Kasumi-1 (cell line): Measurements from ENCODE around the gene ST6GAL1.
"Not testable (repeated sequence)": the region's sequence is repeated elsewhere in the genome, so short reads cannot be mapped to it uniquely, and the experiment has no call there.

Source experiments
- DNase-seq, 2 experiments: peaks; one replicate each; lab custom pipeline; 2025; lab: John Stamatoyannopoulos, UW

The ST6GAL1 gene

DNA sequence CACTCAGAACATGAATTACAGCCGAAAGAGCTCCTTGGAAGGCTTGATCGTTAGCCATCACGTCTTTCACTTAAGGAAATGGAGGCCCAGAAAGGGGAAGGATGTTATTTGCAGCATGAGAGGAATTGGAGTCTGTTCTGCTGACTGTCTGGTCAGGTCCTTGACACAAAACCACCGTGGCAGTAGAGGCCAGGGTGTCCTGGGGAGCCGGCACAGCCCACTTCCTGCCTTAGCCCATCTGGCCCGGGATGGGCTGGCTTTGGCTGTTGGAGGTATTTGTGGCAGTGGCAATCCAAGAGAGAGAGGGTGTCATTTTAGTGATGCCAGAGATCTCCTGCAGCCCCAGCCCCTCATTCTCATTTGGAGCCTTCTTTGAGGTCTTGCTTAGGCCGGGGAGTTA lies 37.4 kb downstream of the ST6GAL1 start:
- peak; percentile 94 to 96 for DNase-seq

DNA sequence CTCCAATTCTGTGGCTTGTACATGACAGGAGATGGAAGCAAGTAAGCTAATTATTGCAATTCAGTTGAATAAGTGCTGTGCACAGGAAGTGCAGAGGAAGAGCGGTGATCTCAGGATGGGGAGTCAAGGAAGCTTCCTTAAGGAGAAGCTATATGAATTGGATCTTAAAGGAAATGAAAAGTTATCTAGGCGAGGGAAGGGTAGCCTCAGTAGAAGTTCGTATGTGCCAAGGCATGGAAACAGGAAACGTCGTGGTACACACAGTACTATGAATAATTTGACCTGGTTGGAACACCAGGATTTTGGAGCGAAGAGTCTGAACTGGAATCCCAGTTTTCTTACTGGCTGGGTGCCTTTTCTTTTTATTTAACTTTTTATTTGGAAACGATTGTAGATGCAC lies 39.3 kb downstream of the ST6GAL1 start:
- DNase-seq = no peak

DNA sequence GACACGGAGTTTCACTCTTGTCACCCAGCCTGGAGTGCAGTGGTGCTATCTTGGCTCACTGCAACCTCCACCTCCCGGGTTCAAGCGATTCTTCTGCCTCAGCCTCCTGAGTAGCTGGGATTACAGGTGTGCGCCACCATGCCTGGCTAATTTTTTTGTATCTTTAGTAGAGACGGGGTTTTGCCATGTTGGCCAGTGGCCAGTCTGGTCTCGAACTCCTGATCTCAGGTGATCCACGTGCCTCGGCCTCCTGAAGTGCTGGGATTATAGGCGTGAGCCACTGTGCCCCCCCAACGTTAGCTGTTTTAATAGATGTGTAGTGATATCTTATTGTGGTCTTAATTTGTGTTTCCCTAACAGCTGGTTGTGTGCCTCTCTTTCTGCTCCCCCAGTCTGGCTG lies 40.8 kb downstream of the ST6GAL1 start:
- DNase-seq = not testable (repeated sequence)

DNA sequence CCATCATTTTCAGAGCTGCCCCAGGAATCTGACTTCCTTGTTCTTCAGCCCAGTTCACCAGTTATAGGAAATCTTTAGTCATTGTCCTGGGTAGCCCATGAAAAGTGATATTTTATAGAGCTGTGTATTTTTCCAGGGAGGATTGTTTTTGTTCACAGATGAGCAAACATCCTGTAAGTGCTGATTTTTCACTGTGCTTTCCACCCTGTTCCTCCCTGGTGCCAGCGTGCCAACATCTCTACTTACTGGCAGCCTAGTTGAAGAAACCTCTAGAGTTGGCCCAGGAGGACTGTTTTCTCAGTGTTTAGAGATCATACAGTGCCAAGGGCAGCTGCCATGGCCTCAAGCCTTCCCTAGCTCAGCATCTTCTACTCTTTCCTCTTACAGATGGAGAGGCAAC lies 41.3 kb downstream of the ST6GAL1 start:
- no peak for DNase-seq

GRCh38 chr3:186973702-186974101 lies 43.4 kb downstream of the ST6GAL1 start:
- no peak for DNase-seq

- DNase-seq = no peak
Observed at GRCh38 chr3:186974824-186975313, 44.5 kb downstream of the ST6GAL1 start.

GRCh38 chr3:186975726-186976125 lies 45.4 kb downstream of the ST6GAL1 start:
- no peak for DNase-seq

DNA sequence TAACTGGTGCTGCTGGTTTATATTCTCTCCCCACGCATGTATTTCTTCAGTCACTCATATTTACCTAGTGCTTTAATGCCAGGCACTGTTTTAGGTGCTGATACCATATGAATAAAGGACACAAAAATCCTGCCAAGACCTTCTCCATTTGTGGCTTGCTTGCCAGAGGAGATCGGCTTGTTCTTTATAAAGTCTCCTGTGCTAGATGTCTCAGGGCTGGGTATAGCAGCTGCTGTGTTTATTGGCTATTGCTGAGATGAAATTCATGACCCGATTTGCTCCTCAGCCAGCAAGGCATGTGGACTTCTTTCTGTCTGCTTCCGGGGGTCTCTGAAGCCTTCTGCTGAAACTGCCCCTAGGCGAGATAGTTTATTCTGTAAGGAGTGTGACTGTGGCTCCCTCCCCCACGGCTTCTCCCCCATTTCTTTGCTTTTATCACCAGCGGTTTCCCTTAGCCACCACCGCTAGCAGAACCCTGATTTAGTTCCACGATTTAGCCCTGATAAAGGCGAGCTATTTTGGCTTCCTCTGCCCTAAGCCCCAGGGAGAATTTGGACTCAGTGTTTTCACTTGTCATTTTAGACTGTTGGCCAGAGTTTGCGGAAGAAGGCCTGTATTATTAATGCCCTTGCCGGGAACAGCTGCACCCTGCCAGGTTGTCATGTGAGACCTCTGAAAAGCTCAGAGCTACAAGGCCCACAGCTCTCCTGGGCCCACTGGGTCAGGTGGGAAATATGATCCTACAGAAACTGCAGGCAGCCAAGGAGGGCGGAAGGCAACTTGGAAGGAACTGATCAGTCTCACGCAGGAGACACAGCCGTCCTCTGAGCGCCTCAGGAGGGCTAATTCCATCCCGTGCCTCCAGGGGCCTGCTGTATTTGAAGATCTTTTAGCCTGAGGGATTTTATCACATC lies 46.8 kb downstream of the ST6GAL1 start:
- no peak for DNase-seq

DNA sequence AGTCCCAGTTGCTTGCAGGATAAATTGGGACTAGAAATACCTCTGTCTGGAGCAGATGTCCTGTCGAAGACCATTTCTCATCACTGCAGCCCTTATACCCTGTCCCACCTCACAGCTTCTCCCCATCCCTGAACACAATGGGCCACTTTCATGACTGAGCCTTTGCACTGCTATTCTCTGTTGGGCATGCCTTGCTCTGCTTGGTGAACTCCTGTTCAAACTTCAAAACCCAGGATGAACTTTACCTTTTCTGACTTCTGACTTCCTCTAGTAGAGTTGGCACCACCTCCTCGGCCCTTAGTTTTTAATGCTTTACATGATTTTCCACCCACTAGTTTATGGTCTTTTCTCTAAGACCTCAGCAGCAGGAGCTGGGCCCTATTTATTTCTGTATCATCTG lies 48.4 kb downstream of the ST6GAL1 start:
- DNase-seq = no peak

GRCh38 chr3:186979852-186980251 lies 49.5 kb downstream of the ST6GAL1 start:
- no peak for DNase-seq

DNA sequence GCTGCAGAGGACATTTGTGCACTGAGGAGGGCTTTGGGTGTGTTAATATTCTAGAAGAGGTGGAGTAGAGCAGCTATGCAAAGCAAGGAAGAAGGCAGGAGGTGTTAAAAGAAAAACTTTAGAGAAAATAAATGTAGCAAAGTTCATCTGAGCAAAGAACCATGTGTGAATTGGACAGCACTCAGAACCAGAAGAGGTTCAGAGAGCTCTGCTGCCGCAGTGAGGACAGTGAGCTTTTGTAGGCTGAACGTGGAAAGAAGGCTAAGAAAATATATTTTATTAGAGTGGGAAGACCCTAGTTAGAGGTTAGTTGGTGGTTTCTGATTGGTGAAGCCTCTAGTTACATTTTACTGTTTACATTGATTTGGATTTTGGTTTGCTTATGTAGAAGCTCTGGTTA lies 50.7 kb downstream of the ST6GAL1 start:
- no peak for DNase-seq

- no peak for DNase-seq
Observed at GRCh38 chr3:186983659-186984058, 53.3 kb downstream of the ST6GAL1 start.

DNA sequence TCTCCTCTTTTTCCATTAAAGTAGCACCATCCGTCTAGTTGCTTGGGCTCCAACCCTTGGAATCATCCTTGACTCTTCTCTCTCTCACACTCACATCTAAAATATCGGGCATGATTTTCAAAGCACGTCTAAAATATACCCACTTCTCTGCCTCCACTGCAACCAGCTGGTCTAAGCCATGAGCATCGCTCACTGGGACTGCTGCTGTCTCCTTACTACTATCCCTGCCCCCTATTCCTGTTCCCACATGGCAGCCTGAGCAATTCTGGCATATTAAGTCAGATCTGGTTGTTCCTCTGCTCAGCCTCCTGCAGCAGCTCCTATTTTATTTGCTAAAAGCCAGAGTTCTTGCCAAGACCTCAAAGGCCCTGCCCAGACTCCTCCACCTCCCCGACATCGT lies 53.7 kb downstream of the ST6GAL1 start:
- no peak for DNase-seq

DNA sequence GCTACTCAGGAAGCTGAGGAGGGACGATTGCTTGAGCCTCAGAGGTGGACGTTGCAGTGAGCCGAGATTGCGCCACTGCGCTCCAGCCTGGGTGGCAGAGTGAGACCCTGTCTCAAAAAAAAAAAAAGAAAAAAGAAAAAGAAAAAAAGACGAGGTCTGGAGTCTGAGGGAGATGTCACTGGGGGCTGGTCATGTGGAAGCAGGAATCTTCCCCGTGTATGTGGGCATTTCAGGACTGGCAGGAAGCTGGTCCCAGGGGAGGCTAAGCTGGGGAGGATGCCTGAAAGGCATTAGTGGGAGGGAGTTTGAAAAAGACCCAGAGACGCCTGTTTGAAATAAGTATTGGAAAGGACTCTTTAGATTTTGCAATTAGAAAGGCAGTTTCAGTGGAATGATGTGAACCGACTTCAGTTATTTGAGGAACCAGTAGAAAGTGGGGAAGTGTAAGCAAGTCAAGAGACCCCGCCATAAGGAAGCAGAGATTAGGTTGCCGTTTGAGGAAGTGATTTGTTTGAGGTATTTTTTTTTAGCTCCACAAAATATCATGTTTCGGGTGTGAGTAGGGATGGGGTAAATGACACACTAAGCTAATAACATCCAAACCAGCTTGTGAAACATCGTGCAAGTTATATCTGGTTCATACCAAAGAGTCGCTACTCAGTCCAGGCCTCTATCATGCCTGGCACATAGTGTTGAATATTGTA lies 55.5 kb downstream of the ST6GAL1 start:
- peak; percentile 93 to 99 for DNase-seq

GRCh38 chr3:186986406-186986805 lies 56.1 kb downstream of the ST6GAL1 start:
- DNase-seq = no peak

DNA sequence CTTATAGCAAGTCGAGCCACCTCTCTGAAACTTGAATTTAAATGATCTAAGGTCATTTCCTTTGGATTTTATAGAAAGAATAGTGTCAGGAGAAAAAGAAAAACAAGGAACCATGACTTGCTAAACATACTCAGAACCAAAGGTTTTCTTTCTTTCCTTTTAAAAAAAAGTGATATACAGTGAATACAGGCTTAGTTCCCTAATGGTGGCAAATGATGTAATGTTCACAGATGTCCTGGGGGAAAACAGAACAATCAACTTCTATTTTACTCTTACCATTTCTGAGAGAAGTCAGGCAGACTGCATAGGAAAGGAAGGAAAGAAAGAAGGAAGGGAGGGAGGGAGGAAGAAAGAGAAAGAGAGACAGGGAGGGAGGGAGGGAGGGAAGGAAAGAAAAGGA lies 56.5 kb downstream of the ST6GAL1 start:
- DNase-seq = no peak

DNA sequence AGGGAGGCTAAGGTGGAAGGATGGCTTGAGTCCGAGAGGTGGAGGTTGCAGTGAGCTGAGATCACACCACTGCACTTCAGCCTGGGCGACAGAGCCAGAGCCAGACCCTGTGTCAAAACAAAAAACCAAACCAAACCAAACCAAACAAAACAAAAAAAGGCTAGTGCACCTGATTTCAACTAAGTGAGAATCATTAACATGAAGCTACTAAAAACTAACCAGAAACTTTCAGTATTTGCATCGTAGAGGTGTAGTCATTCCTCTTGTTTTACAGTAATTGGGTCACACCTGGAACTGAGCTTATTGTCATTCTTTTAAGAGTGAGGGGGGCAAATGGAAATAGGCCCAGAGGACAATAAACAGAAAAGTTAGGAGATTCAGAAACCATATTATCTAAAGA lies 58.5 kb downstream of the ST6GAL1 start:
- no peak for DNase-seq

DNA sequence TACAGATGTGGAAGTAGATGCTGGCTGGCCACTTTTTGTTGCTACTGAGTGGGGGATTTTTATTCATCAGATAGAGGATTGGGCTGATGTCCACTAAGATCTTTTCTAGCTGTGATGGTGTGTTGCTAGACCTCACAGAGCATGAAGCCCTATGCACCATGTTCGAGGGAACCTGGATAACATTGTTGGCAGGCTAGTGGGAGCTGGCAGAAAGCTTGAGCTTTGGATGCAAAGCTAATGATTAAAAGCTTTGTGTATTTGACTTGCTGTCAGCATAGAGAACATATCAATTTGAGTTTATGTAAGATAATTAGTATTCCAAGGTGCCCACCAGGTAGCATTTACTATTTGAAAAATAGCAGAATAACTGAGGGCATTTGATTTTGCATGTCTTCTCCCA lies 59.1 kb downstream of the ST6GAL1 start:
- DNase-seq = no peak

DNA sequence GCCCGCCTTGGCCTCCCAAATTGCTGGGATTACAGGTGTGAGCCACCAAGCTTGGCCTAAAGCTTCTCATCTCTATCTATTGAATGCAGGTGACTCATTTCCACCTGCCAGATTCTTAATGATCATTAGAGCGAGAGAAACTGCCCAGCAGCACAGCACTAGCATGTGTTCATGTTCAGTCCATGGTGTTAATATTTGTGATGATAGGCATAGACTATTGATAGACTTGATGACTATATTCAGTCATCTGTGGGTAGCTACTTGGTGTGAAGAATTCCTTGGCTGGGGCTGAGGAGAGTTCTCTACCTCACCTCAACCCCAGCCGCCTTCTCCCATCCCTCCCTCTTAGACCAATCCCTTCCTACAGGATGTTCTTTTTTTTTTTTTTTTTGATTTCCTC lies 60.0 kb downstream of the ST6GAL1 start:
- no peak for DNase-seq

DNA sequence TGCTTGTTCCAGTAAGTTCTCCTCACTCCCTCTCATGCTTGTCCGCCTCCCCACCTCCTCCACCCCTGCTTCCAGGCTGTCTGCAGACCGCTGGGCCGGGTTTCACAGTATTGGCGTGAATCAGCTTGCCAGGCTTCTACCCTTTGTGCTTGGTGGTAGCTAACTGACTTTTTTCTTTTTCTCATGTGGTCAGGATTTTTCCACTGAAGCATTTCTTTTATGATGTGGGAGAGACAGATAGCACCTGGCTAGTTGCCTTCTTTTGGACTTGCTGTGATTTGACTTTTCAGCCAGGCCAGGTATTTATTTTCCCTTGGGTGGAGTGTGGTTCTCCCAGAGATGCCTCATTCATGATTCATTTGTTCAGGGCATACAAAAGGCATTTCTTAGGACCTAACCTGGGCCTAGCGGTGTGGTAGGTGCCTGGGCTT lies 60.6 kb downstream of the ST6GAL1 start:
- no peak for DNase-seq

DNA sequence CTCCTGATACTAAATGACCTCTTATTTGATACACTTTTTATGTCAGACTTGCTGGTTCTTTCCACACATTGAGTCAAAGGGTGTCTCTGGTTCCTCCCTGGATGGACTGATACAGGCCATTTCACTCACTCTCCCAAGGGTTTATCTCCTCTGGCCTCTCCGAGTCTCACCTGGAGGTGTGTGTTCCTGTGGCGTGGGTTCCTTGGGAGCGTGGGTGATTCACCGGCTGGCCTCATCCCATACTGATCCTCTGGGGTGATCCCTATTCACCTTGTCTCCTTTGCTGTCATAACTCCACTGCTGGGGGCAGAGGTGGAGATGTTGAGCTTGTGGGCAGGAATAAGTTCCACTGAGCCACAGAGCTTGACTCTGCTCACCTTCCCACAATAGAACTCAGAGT lies 61.1 kb downstream of the ST6GAL1 start:
- no peak for DNase-seq

GRCh38 chr3:186992096-186992495 lies 61.8 kb downstream of the ST6GAL1 start:
- DNase-seq = peak; percentile 48 to 57

GRCh38 chr3:186993210-186993782 lies 63.0 kb downstream of the ST6GAL1 start:
- no peak for DNase-seq
